ENCODE results near the gene MFSD11. TPM values are rescaled to one million over a fixed set of nuclear protein-coding genes. Genes with fewer than 3 reads are reported as not detected.
"Not testable (repeated sequence)": the region's sequence is repeated elsewhere in the genome, so short reads cannot be mapped to it uniquely, and the experiment has no call there.

Gene MFSD11
- total RNA-seq, 2 donors from 2014 or later, result 23.2 to 24.1 TPM

DNA sequence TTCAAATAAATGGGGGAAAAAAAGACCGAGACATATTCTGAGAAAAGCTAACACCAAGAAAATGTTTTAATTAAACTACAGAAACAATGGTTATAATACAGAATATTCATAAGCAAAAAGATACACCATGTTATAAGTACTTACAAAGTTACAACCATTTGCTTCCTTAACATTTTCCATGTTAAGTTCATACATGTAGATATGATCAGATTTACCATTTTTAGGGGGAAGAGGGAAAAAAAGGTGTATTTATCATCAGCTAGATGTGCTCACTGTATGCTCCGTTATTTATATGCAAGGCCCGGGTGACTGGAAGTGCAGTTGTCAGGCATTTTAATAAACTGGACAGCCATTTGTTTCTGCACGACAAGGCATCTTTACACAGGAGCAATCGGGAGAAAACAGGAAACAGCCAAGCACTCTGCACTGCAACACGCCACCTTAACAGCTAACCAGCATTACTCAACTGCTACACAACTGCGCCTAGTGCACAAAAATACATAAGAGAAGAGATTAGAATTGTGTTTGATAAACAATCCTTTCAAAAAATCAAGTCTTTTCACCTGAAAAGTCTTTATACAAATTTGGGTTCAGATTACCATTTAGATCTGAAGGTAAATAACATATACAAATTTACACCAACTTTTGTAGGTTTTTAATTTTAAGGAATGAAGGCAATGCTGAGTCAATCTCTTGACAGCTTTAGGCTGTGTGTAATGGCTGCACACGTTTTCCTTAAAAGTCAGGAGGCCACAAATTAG lies 3.7 kb upstream of the MFSD11 start:
- ATAC-seq, result no peak
- H3K9me3 Mint-ChIP-seq, result peaks cover 0 to 3% of the 10 kb centered on the region in 2 donors
- DNase-seq (ENCODE audit: low spot score in 2 of 2), result no peak
- peak overlapping the region; percentile 99 to 100 for H3K27ac Mint-ChIP-seq
- peaks cover 48 to 51% of the 10 kb centered on the region in 2 donors for H3K36me3 Mint-ChIP-seq

DNA sequence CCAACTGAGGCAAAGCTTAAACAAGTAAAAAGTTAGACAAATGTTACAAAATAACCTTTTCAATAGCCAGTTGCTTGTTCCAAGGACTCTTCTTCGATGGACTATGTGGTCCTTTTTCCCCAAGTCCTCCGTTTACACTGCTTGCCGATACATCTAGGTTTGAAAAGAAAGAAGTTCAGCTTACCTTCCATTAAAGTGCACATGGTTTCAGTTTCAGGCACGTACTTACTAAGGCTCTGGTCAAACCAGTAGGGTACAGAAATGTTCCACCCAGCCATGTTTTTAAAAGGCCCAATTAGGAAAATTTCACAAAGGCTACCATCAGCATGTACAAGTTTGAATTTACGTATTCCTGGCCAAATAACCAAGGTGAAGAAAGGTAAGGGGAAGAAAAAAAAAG lies 2.9 kb upstream of the MFSD11 start:
- Mint-ChIP-seq H3K27ac (peak overlapping the region; percentile 99 to 100), H3K36me3 (peaks cover 43 to 48% of the 10 kb centered on the region in 2 donors), H3K9me3 (peaks cover 0 to 3% of the 10 kb centered on the region in 2 donors)
- no peak for DNase-seq (ENCODE audit: low spot score in 2 of 2)
- no peak for ATAC-seq

DNA sequence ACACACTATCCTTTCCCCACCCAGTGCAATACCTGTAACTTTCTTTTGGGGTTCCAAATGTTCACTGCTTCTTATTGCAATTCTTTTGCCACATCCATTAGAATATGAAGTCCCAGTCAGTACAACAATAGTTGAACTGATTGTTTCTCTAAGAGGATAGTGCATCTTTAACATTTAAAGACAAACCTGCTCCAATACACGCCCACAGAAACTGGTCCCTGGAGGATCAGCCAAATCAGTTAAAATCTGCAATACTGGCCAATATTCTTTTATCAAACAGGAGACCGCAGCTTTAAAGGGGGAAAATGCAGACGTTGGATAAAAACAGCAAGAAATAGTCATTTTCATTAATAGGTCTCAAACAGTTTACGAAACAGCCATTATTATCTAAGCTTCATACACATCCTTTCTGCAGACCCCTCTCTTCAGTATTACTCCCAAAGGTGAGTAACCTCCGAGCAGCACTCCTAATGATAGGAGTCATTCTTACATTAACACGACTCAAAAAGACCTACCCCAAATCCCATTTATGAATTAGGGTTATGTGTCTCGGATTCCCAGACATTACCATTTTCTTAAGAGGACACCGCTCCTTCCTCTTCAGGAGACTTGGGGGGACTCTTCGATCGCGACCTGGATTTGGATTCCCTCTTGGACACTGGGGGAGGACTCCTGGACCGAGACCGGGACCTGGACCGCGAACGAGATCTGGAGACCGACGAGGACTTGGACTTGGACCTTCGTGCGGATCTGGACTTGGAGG lies 2.2 kb upstream of the MFSD11 start:
- DNase-seq (ENCODE audit: low spot score in 2 of 2) (peak in 1 of 2 donors; percentile 36), ATAC-seq (no peak)
- peak overlapping the region; percentile 99 to 100 for H3K27ac Mint-ChIP-seq
- H3K9me3 Mint-ChIP-seq, result peaks cover 0 to 3% of the 10 kb centered on the region in 2 donors
- H3K36me3 Mint-ChIP-seq, result peaks cover 42 to 48% of the 10 kb centered on the region in 2 donors

DNA sequence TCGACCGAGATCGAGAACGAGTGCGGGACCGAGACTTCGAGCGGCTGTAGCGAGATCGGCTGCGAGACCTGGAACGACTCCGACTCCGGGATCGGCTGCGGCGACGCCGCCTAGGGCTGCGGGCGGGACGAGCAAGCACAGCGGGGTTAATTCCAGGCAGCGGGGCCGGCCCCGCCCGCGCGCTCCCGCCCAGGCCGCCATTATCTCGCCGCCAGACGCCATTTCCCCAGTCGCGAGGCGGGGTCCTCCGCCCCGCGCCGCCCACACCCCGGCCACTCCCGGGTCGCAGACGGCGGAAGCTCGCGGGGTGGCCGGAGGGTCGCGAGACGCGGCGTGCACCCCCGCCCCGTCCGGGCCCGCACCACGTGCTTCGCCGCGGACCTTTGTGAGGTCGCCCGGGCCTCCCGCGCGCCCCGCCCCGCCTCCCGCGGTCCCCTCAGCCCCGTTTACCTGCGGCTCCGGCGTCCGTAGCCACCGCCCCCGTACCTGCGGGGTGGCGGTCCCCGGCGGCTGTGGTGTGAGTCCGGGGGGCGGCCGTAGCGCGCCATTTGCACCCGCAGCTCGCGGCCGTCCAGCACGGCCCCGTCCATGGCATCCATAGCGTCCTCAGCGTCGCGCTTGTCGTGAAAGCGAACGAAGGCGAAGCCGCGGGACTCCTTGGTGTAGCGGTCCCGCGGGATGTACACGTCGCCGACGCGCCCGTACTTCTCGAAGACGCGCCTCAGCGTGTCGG lies 1.4 kb upstream of the MFSD11 start:
- Mint-ChIP-seq H3K9me3 (peaks cover 0 to 3% of the 10 kb centered on the region in 2 donors), H3K36me3 (peaks cover 39 to 48% of the 10 kb centered on the region in 2 donors), H3K27ac (peak overlapping the region; percentile 99 to 100)
- peak; percentile 60 to 78 for DNase-seq (ENCODE audit: low spot score in 2 of 2)
- ATAC-seq, result peak; percentile 6 to 16

DNA sequence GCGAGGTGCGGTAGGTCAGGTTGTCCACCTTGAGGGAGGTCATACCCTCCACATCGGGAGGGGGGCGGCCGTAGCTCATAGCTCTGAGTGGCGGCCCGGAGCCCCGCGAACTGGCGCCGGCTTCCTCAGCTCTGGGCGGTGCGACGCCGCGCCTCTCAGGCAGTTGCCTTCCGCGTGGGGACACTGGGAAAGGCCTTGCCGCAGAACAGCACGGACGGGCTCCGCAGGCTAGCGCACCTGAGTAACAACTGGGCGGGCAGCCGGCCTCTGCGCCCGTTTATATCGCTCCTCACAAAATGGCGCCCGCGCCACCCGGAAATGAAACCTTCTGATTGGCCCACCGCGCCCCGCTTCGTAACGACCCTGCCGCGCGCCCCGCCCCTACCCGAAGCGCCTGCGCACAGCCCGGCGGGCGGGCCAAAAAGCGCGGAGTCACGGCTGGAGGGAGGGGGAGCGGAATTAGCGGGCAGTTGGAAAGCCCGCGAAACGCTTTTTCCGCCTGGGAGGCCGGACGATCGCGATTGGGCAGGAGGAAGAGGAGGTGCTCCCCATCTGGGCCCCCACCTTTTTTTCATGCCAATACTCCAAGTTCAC lies 740 bp upstream of the MFSD11 start, which contains the start of gene SRSF2:
SRSF2 (minus strand) TSS at position 250 of the 594 bp plus-strand sequence; CDS start at position 79, 171 bp downstream.
- H3K27ac Mint-ChIP-seq, result peak within 1 kb of the TSS; percentile 99 to 100
- DNase-seq (ENCODE audit: low spot score in 2 of 2), result peak; percentile 99 to 100
- peaks cover 0 to 3% of the 10 kb centered on the region in 2 donors for H3K9me3 Mint-ChIP-seq
- ATAC-seq, result peak; percentile 74 to 75
- H3K36me3 Mint-ChIP-seq, result peaks cover 41 to 48% of the 10 kb centered on the region in 2 donors

DNA sequence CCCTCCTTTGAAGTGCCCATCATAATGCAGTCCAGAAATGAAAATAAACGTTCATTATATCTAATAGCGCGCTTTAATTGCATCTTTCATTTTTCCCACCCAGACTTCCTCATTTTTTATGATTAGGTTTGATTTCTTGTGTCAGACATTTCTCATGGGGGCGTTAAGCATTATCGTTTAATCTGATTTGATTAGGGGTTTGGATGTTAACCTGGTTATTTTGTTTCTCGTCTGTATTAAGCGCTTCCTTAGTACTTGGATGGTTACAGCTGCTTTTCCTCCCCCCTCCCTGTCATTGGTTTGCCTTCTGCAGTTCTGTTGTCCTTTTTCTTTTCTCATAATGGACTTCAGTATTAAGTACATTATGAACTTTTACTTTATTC lies 540 bp downstream of the MFSD11 start:
- H3K9me3 Mint-ChIP-seq, result peaks cover 0 to 3% of the 10 kb centered on the region in 2 donors
- ATAC-seq, result no peak
- peaks cover 35 to 41% of the 10 kb centered on the region in 2 donors for H3K36me3 Mint-ChIP-seq

GRCh38 chr17:76739568-76740115 lies 1.7 kb downstream of the MFSD11 start:
- not testable (repeated sequence) for DNase-seq (ENCODE audit: low spot score in 2 of 2); H3K27ac Mint-ChIP-seq; H3K9me3 Mint-ChIP-seq; ATAC-seq
- peaks cover 29 to 30% of the 10 kb centered on the region in 2 donors for H3K36me3 Mint-ChIP-seq

More for the DNA sequence above, 540 bp downstream of the MFSD11 start:
- DNase-seq (ENCODE audit: low spot score in 2 of 2), result no peak
- peak overlapping the region; percentile 97 to 100 for H3K27ac Mint-ChIP-seq

- ATAC-seq, result no peak
- Mint-ChIP-seq H3K36me3 (peaks cover 20 to 30% of the 10 kb centered on the region in 2 donors), H3K9me3 (no peaks in the 10 kb centered on the region)
These were observed 2.6 kb downstream of the MFSD11 start for GRCh38 chr17:76740329-76741118.

GRCh38 chr17:76742958-76743357 lies 5.0 kb downstream of the MFSD11 start:
- DNase-seq (ENCODE audit: low spot score in 2 of 2), result no peak
- Mint-ChIP-seq H3K36me3 (peaks cover 10 to 36% of the 10 kb centered on the region in 2 donors), H3K9me3 (no peaks in the 10 kb centered on the region), H3K27ac (peak overlapping the region in 1 of 2 donors; percentile 9)
- peak; percentile 63 to 77 for ATAC-seq

More at GRCh38 chr17:76740329-76741118, 2.6 kb downstream of the MFSD11 start:
- no peak for DNase-seq (ENCODE audit: low spot score in 2 of 2)
- H3K27ac Mint-ChIP-seq, result no peak overlapping the region

DNA sequence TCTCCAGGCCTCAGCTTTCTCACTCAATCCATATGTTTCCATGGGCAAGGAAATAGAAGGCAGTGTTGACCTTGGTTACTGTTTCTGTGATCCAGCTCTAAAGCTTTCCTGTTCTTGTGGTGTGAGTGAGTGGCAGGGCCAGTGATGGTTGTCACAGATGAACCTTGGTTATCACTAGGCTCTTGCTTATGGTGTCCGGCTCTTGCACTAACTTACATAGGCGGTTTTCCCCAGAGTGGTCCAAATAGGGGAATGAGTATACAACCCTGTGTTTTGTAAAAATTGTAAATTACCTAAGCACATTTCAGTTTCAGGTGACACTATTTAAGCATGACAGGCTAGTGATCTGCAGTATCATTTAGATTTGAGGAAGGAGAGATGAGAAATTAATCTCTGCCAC lies 6.8 kb downstream of the MFSD11 start:
- DNase-seq (ENCODE audit: low spot score in 2 of 2) (no peak), ATAC-seq (peak; percentile 40 to 60)
- Mint-ChIP-seq H3K36me3 (peaks cover 0 to 36% of the 10 kb centered on the region in 2 donors), H3K27ac (no peak overlapping the region), H3K9me3 (no peaks in the 10 kb centered on the region)

DNA sequence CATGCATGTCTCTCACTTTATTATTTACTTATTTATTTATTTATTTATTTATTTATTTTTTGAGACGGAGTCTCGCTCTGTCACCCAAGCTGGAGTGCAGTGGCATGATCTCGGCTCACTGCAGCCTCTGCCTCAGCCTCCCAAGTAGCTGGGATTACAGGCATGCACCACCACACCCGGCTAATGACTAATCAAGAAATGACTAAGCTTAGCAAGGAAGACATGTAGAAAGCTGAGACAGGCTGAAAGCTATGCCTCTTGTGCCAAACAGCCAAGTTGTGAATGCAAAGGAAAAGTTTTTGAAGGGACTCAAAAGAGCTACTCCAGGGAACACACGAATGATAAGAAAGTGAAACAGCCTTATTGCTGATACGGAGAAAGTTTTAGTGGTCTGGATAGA lies 7.9 kb downstream of the MFSD11 start:
- Mint-ChIP-seq H3K27ac (peak overlapping the region in 1 of 2 donors; percentile 36), H3K36me3 (peaks cover 0 to 40% of the 10 kb centered on the region in 2 donors)
- ATAC-seq, result peak; percentile 61 to 89
- not testable (repeated sequence) for H3K9me3 Mint-ChIP-seq; DNase-seq (ENCODE audit: low spot score in 2 of 2)

DNA sequence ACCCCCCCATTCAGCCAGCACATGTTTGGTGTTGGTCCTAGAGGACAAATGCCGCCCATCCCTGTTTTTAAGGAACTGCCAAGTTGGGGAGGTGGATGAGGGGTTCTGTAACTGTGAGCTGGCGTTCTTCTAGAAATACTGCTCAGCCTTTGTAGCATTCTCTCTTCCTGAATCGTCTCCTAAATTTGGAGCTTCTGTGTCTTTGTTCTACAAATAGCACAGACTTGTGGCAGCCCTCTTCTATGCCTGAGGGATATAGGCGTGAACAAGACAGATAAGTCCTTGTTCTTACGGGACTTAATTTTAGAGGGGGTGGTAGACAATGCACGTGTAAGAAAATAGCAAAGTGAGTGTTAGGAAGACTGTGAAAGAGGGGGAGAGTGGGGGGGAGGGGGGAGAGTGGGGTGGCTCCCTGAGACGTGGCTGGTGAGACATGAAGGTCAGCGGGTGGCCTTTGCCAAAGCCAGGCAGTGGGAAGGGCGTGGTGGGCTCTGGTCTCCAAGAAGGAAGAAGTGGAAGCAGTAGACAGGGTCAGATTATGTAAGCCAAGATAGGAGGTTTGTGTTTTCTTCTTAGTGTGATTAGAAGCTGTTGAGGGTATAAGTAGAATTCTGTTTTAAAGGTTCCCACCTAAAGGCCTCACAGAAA lies 9.9 kb downstream of the MFSD11 start:
- DNase-seq (ENCODE audit: low spot score in 2 of 2) (no peak), ATAC-seq (no peak)
- Mint-ChIP-seq H3K9me3 (no peaks in the 10 kb centered on the region), H3K27ac (no peak overlapping the region), H3K36me3 (peaks cover under 1 to 34% of the 10 kb centered on the region in 2 donors)

DNA sequence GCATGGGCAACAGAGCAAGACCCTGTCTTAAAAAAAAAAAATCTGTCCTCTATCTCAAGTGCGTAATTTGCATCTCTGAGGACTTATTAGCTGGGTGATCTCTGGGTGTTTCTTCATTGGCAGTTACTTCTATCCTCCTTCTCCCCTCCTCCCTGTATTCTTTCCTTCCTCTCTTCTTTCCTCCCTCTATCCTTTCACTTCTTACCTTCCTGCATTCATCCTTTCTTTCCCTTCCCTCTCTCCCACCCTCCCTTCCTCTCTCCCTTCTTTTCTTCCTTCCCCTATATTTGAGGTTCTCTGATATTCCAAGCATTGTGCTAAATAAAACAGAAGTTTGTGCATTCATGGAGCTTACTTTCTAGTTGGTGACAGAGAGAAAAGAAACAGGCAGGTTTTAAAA lies 10.7 kb downstream of the MFSD11 start:
- DNase-seq (ENCODE audit: low spot score in 2 of 2), result no peak
- H3K27ac Mint-ChIP-seq, result peak overlapping the region in 1 of 2 donors; percentile 69
- H3K9me3 Mint-ChIP-seq, result no peaks in the 10 kb centered on the region
- peaks cover 7 to 34% of the 10 kb centered on the region in 2 donors for H3K36me3 Mint-ChIP-seq
- no peak for ATAC-seq

DNA sequence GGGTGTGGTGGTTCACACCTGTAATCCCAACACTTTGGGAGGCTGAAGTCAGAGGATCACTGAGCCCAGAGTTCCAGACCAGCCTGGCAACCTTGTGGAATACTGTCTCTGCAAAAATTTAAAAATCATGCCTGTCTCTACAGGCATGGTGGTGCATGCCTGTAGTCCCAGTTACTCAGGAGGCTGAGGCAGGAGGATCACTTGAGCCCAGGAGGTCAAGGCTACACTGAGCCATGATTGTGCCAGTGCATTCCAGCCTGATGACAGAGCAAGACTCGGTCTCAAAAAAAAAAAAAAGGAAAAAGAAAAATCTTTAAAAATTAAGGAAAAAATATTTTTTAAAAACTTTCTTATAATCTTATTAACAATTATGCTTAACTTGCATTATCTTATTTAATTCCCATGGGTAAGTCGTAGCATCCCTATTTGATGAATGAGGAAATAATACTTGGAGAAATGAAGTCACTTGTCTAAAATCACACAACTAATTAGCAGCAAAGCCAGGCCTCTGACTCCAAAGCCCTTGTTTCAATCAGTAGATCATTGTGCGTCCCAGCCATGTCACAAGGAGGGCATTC lies 13.6 kb downstream of the MFSD11 start:
- H3K27ac Mint-ChIP-seq, result peak overlapping the region in 1 of 2 donors; percentile 99
- peaks cover 7 to 8% of the 10 kb centered on the region in 2 donors for H3K36me3 Mint-ChIP-seq
- no peak for DNase-seq (ENCODE audit: low spot score in 2 of 2)
- H3K9me3 Mint-ChIP-seq, result no peaks in the 10 kb centered on the region
- ATAC-seq, result no peak
